GM13977 (cell line): ENCODE results near the gene WDR55.
"Not testable (repeated sequence)": the region's sequence is repeated elsewhere in the genome, so short reads cannot be mapped to it uniquely, and the experiment has no call there.

Experiments
- DNase-seq: peaks from one replicate; pipeline ENCODE4 v3.0.0; 2012; ENCODE audit warnings: low spot score
- CTCF ChIP-seq: IDR thresholded peaks from 2 replicates; pipeline ENCODE4 v1.5.1; 2012; ENCODE audit warnings: mild to moderate bottlenecking, control low read depth; ENCODE audit not compliant: insufficient read depth; ENCODE audit errors: extremely low read depth, missing control alignments
- in situ Hi-C: fragments of 300-500 bp; cut with MboI; formaldehyde crosslinking; loops from one replicate; pipeline ENCODE4 v1.12.0; 2022; ENCODE audit warnings: low sequenced_read_pairs, low pct_unique_long_range_greater_than_20kb, mixed read lengths, inconsistent platforms; ENCODE audit not compliant: unreplicated experiment

WDR55 gene

GRCh38 chr5:140635291-140636257 lies 29.1 kb upstream of the WDR55 start:
- TF ChIP-seq CTCF, result no peak
- in situ Hi-C loops, result loop anchor here (10.0 kb wide), 1 partner anchor 261 kb away; no protein-coding TSS in a partner anchor
- DNase-seq, result no peak

GRCh38 chr5:140637371-140638100 lies 27.2 kb upstream of the WDR55 start:
- TF ChIP-seq CTCF, result no peak
- in situ Hi-C loops, result loop anchor here (10.0 kb wide), 1 partner anchor 263 kb away; no protein-coding TSS in a partner anchor
- DNase-seq, result no peak

GRCh38 chr5:140638898-140639147 lies 25.9 kb upstream of the WDR55 start:
- DNase-seq, result not testable (repeated sequence)
- in situ Hi-C loops, result loop anchor here (10.0 kb wide), 1 partner anchor 264 kb away; no protein-coding TSS in a partner anchor

- in situ Hi-C loops, result loop anchor here (10.0 kb wide), 1 partner anchor 265 kb away; no protein-coding TSS in a partner anchor
- DNase-seq, result peak; percentile 99
- peak; percentile 60 for TF ChIP-seq CTCF
Measured at GRCh38 chr5:140639148-140639981, 25.3 kb upstream of the WDR55 start, which contains the start of gene TMCO6. TSS of gene TMCO6 (plus strand) at chr5:140639451. CDS start at chr5:140639528, 77 bp downstream.

- TF ChIP-seq CTCF, result no peak
- DNase-seq, result no peak
- in situ Hi-C loops, result no loop called here
Measured at GRCh38 chr5:140641716-140642115, 23.0 kb upstream of the WDR55 start.

GRCh38 chr5:140642718-140643117 lies 22.0 kb upstream of the WDR55 start:
- no peak for DNase-seq
- no peak for TF ChIP-seq CTCF
- in situ Hi-C loops, result no loop called here
